ENCODE measurements around the gene MRGPRX4.
"Not testable (repeated sequence)": the region's sequence is repeated elsewhere in the genome, so short reads cannot be mapped to it uniquely, and the experiment has no call there.

Gene MRGPRX4

GRCh38 chr11:18172666-18173065 is at the start of gene MRGPRX4:
MRGPRX4 (plus strand) TSS chr11:18172837; CDS start chr11:18173257, 420 bp downstream.
- no peak for DNase-seq (ENCODE audit: low read depth in 2 of 3, low spot score in 1 of 3)

DNA sequence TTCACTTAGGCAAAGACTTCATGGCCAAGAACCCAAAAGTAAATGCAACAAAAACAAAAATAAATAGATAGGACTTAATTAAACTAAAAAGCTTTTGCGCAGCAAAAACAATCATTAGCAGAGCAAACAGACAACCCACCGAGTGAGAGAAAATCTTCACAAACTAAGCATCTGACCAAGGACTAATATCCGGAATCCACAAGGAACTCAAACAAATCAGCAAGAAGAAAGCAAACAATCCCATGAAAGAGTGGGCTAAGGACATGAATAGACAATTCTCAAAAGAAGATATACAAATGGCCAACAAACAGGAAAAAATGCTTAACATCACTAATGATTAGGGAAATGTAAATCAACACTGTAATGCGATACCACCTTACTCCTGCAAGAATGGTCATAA is 41.5 kb upstream of the MRGPRX4 start:
- not testable (repeated sequence) for DNase-seq (ENCODE audit: low read depth in 2 of 3, low spot score in 1 of 3)

DNA sequence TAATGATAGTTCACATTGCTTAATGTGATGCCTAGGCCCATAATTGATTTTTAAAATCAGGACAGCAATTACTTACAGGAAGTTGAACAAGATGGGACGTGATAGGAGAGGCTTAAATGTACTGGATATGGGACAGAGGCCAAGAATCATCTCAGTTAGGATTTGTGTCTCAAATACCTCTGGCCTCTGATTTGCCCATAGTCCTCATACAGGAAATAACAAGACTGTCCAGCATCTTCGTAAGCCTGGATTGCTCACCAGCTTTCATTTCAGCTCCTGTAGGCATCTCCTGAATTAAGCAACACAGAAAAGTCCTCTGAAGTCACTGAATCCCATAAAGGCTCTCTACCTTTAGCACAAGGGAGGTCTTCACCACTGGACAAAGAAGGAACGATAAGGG is 40.3 kb upstream of the MRGPRX4 start, which contains the start of gene MRGPRX3:
Gene MRGPRX3 (plus strand): TSS at position 231 of the 400 bp plus-strand sequence. CDS start 4,632 bp downstream, outside the sequence.
- DNase-seq (ENCODE audit: low read depth in 2 of 3, low spot score in 1 of 3), result no peak

DNA sequence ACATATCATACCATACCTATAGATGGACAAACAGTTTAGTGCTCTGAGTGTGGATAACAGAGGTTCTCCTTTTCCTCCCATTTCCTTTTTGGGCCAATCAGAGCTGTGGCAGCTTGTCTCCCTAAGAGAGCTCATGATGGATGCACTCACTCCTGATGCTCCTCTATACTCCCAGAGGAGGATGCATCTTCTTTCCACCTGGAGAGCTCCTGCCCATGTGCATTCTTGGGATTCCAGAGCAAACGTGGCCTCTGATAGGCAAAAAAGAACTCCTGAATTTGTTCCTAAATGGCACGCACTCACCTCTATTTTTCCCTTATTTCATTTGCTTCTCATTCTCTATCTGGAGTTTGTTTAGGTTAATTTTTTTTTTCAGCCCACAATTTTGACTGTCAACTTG is 37.3 kb upstream of the MRGPRX4 start:
- DNase-seq (ENCODE audit: low read depth in 2 of 3, low spot score in 1 of 3), result no peak

GRCh38 chr11:18137186-18137800 is 35.3 kb upstream of the MRGPRX4 start:
- no peak for DNase-seq (ENCODE audit: low read depth in 2 of 3, low spot score in 1 of 3)

GRCh38 chr11:18140145-18140544 is 32.5 kb upstream of the MRGPRX4 start:
- no peak for DNase-seq (ENCODE audit: low read depth in 2 of 3, low spot score in 1 of 3)

DNA sequence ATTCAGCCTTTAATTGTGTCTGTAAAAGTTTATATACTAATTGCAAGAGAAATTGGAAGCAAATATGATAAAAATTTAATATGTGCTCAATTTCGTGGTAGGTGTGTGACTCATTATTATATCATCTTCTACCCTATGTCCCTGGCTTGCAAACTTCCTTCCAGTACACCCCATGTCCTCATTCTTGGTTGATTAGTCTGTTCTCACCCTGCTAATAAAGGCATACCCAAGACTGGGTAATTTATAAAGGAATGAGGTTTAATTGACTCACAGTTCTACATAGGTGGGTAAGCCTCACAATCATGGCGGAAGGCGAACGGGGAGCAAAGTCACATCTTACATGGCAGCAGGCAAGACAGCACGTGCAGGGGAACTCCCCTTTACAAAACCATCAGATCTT is 28.4 kb upstream of the MRGPRX4 start:
- DNase-seq (ENCODE audit: low read depth in 2 of 3, low spot score in 1 of 3), result no peak

- no peak for DNase-seq (ENCODE audit: low read depth in 2 of 3, low spot score in 1 of 3)
Observed at GRCh38 chr11:18145025-18145424, 27.6 kb upstream of the MRGPRX4 start.

- DNase-seq (ENCODE audit: low read depth in 2 of 3, low spot score in 1 of 3), result no peak
Observed at GRCh38 chr11:18145837-18146236, 26.8 kb upstream of the MRGPRX4 start.

GRCh38 chr11:18151581-18151980 is 21.1 kb upstream of the MRGPRX4 start:
- DNase-seq (ENCODE audit: low read depth in 2 of 3, low spot score in 1 of 3), result no peak

DNA sequence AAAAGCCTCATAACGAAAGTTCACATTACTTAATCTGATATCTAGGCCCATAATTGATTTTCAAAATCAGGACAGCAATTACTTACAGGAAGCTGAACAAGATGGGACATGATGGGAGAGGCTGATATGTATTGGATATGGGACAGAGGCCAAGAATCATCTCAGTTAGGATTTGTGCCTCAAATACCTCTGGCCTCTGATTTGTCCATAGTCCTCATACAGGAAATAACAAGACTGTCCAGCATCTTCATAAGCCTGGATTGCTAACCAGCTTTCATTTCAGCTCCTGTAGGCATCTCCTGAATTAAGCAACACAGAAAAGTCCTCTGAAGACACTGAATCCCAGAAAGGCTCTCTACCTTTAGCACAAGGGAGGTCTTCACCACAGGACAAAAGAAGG is 4.3 kb upstream of the MRGPRX4 start:
- DNase-seq (ENCODE audit: low read depth in 2 of 3, low spot score in 1 of 3), result no peak

DNA sequence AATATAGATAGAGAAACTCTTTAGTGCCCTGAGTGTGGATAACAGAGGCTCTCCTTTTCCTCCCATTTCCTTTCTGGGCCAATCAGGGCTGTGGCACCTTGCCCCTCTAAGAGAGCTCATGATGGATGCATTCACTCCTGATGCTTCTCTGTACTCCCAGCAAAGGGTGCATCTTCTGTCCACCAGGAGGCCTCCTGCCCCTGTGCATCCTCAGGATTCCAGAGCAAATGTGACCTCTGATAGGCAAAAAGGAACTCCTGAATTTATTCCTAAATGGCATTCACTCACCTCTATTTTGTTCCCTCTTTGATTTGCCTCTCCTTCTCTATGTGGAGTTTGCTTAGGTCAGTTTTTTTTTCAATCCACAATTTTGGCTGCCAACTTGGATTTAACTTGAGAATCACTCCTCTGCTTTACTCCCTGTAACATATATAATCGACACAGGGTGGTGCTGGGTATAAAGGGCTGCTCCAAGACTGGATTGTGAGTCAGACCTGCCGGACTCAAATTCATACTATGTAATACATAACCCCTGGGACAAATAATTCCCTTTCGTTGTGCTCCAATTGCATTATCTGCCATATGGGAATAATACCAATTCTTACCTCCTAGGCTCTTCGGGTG is 1.1 kb upstream of the MRGPRX4 start:
- no peak for DNase-seq (ENCODE audit: low read depth in 2 of 3, low spot score in 1 of 3)

DNA sequence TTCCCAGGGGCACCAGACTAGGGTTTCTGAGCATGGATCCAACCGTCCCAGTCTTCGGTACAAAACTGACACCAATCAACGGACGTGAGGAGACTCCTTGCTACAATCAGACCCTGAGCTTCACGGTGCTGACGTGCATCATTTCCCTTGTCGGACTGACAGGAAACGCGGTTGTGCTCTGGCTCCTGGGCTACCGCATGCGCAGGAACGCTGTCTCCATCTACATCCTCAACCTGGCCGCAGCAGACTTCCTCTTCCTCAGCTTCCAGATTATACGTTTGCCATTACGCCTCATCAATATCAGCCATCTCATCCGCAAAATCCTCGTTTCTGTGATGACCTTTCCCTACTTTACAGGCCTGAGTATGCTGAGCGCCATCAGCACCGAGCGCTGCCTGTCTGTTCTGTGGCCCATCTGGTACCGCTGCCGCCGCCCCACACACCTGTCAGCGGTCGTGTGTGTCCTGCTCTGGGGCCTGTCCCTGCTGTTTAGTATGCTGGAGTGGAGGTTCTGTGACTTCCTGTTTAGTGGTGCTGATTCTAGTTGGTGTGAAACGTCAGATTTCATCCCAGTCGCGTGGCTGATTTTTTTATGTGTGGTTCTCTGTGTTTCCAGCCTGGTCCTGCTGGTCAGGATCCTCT is 709 bp downstream of the MRGPRX4 start:
- no peak for DNase-seq (ENCODE audit: low read depth in 2 of 3, low spot score in 1 of 3)

- no peak for DNase-seq (ENCODE audit: low read depth in 2 of 3, low spot score in 1 of 3)
Observed at GRCh38 chr11:18188796-18189195, 16.2 kb downstream of the MRGPRX4 start.

GRCh38 chr11:18189476-18190245 is 17.0 kb downstream of the MRGPRX4 start:
- not testable (repeated sequence) for DNase-seq (ENCODE audit: low read depth in 2 of 3, low spot score in 1 of 3)

DNA sequence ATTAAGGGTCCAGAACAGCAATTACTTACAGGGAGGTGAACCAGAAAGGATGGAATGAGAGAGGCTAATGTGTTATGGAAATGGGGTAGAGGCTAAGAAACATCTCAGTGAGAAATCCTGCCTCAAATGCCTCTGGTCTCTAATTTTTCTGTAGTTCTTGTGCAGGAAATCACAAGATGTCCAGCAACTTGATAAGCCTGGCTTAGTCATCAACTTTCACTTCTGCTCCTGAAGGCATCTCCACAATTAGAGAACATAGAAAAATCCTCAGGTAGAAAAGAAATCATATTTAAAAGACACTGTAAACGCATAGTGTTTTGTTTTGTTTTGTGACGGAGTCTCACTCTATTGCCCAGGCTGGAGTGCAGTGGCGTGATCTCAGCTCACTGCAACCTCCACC is 18.7 kb downstream of the MRGPRX4 start:
- DNase-seq (ENCODE audit: low read depth in 2 of 3, low spot score in 1 of 3), result no peak

- no peak for DNase-seq (ENCODE audit: low read depth in 2 of 3, low spot score in 1 of 3)
Observed at GRCh38 chr11:18193010-18193409, 20.4 kb downstream of the MRGPRX4 start.

DNA sequence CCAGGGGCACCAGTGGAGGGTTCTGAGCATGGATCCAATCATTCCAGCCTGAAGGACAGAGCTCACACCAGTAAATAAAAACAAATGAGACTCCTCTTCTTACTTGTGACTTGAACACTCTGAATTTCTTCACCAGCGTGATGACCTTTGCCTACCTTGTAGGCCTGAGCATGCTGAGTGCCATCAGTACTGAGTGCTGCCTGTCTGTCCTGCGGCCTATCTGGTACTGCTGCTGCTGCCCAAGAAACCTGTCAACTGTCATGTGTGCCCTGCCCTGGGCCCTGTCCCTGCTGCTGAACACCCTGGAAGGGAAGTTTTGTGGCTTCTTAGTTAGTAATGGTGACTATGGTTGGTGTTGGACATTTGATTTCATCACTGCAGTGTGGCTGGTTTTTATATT is 23.9 kb downstream of the MRGPRX4 start:
- no peak for DNase-seq (ENCODE audit: low read depth in 2 of 3, low spot score in 1 of 3)

GRCh38 chr11:18197738-18198137 is 25.1 kb downstream of the MRGPRX4 start:
- not testable (repeated sequence) for DNase-seq (ENCODE audit: low read depth in 2 of 3, low spot score in 1 of 3)

GRCh38 chr11:18203723-18204122 is 31.1 kb downstream of the MRGPRX4 start:
- DNase-seq (ENCODE audit: low read depth in 2 of 3, low spot score in 1 of 3), result no peak

DNA sequence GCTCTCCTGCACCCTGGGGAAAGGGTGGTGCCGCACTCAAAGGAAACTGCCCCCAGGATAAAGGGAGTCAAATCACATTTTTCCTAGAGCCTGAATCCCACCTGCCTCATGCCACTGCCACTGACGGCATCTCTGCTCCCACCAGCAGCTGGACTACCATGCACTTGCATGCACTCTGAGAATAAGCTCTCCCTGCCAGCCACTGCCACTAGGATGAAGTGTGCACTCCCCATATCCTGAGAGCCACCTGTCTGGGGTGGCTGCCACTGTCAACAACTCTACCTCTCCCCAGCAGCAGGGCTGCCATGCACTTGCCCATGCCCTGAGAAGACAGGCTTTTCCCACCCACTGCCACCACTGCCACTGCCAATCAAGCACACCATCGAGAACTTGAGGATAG is 31.6 kb downstream of the MRGPRX4 start:
- no peak for DNase-seq (ENCODE audit: low read depth in 2 of 3, low spot score in 1 of 3)

- DNase-seq (ENCODE audit: low read depth in 2 of 3, low spot score in 1 of 3), result no peak
Observed at GRCh38 chr11:18204771-18205170, 32.1 kb downstream of the MRGPRX4 start.
